ENCODE results near the gene RAD51AP2. TPM values are rescaled to one million over a fixed set of nuclear protein-coding genes. Genes with fewer than 3 reads are reported as not detected.

Gene RAD51AP2
- total and polyA plus RNA-seq, 2 of the 13 experiments (the other 11 are each of a cell fraction or from before 2014, with no cell fraction given), result 0.11 to 0.12 TPM

- POLR2A ChIA-PET, result interaction anchor here (3.9 kb wide), 1 partner anchor 18 kb away, joined by 12 read pairs; the partner anchor contains the start of gene VSNL1
- CTCF ChIA-PET (ENCODE audit: low intra/inter-chr PET ratio, low total read pairs), result no interaction called here
Measured at GRCh38 chr2:17558878-17559277, 40.6 kb upstream of the RAD51AP2 start.

GRCh38 chr2:17558053-17558452 lies 39.8 kb upstream of the RAD51AP2 start:
- Histone ChIP-seq H4K20me1 (ENCODE audit: insufficient read depth, low read length) (no peaks in the 10 kb centered on the region), H3K4me2 (ENCODE audit: low read depth, low read length) (peak overlapping the region; percentile 54), H2AFZ (ENCODE audit: low read length) (no peak overlapping the region), H3K4me3 (replicated peaks in 1 of 3; ENCODE audit: insufficient read depth in 1 of 3, low read depth in 2 of 3, low read length in 3 of 3) (no peak overlapping the region), H3K9me3 (ENCODE audit: low read length) (no peaks in the 10 kb centered on the region), H3K36me3 (replicated peaks in 1 of 2; ENCODE audit: control insufficient read depth in 1 of 2, insufficient read depth in 2 of 2, low read length in 2 of 2) (peaks cover 0 to 2% of the 10 kb centered on the region in 2 experiments; a peak in 2 of 5 replicates), H3K4me1 (ENCODE audit: insufficient read depth, low read length) (peaks cover 58% of the 10 kb centered on the region), H3K27me3 (ENCODE audit: control insufficient read depth in 1 of 2, insufficient read depth in 2 of 2, low read length in 2 of 2) (no peaks in the 10 kb centered on the region), H3K27ac (ENCODE audit: extremely low read length, insufficient read depth, low read length) (peak overlapping the region; percentile 45), H3K79me2 (ENCODE audit: insufficient read depth, low read length) (peaks cover 91% of the 10 kb centered on the region), H3K9ac (ENCODE audit: insufficient read depth, low read depth, low read length) (no peak overlapping the region)
- intact Hi-C loops (cut with micrococcal nuclease; ENCODE audit: unreplicated experiment) (no loop called here), in situ Hi-C loops (cut with HindIII; ENCODE audit: extremely low pct_ligation_motif_present, low pct_unique_long_range_greater_than_20kb) (no loop called here)
- ChIA-PET CTCF (ENCODE audit: low intra/inter-chr PET ratio, low total read pairs) (no interaction called here), POLR2A (interaction anchor here (0.9 to 3.9 kb wide), 3 partner anchors 10 to 18 kb away, joined by 3 to 12 read pairs (median 3); partner anchors contain the start of gene VSNL1)
- ATAC-seq (no peak), FAIRE-seq (no peak), DNase-seq (ENCODE audit: low spot score) (no peak)
- BruUV-seq (replicated peaks), result no TSS peak
- TF ChIP-seq ZBTB40 (IDR thresholded peaks at IDR 0.05) (no peak), ZBTB40 (CRISPR knock-in tag; IDR thresholded peaks at IDR 0.05) (no peak), ZNF124 (CRISPR knock-in tag; IDR thresholded peaks at IDR 0.05) (no peak), POGZ (CRISPR knock-in tag; IDR thresholded peaks at IDR 0.05) (no peak)

More at GRCh38 chr2:17558878-17559277, 40.6 kb upstream of the RAD51AP2 start:
- peaks cover 91% of the 10 kb centered on the region for H3K79me2 ChIP-seq (ENCODE audit: insufficient read depth, low read length)
- H3K9ac ChIP-seq (ENCODE audit: insufficient read depth, low read depth, low read length), result no peak overlapping the region
- peaks cover 0 to 2% of the 10 kb centered on the region in 2 experiments; a peak in 2 of 5 replicates for H3K36me3 ChIP-seq (replicated peaks in 1 of 2; ENCODE audit: control insufficient read depth in 1 of 2, insufficient read depth in 2 of 2, low read length in 2 of 2)
- WGBS (ENCODE audit: low lambda C conversion rate), result 98% methylated on average over 3 of the region's 3 CpGs
- BruUV-seq (replicated peaks), result no TSS peak
- no peaks in the 10 kb centered on the region for H3K9me3 ChIP-seq (ENCODE audit: low read length)
- no peaks in the 10 kb centered on the region for H4K20me1 ChIP-seq (ENCODE audit: insufficient read depth, low read length)
- H3K4me2 ChIP-seq (ENCODE audit: low read depth, low read length), result no peak overlapping the region
- DNase-seq (ENCODE audit: low spot score), result no peak
- H3K4me1 ChIP-seq (ENCODE audit: insufficient read depth, low read length), result peaks cover 51% of the 10 kb centered on the region
- intact Hi-C loops (cut with micrococcal nuclease; ENCODE audit: unreplicated experiment), result no loop called here
- no peak for FAIRE-seq
- no peak overlapping the region for H3K4me3 ChIP-seq (replicated peaks in 1 of 3; ENCODE audit: insufficient read depth in 1 of 3, low read depth in 2 of 3, low read length in 3 of 3)
- TF ChIP-seq ZNF639 (CRISPR knock-in tag; conservative IDR thresholded peaks at IDR 0.05), result no peak
- TF ChIP-seq HNRNPH1 (optimal IDR thresholded peaks at IDR 0.05; ENCODE audit: low read depth, low read length), result no peak
- TF ChIP-seq ATF7-NPFF (CRISPR knock-in tag; IDR thresholded peaks at IDR 0.05; ENCODE audit: low read depth), result no peak
- no peak for TF ChIP-seq SIN3B (IDR thresholded peaks at IDR 0.05; ENCODE audit: low read length)
- peak; percentile 45 for TF ChIP-seq RBM22 (optimal IDR thresholded peaks at IDR 0.05; ENCODE audit: low read length)
- no peak for TF ChIP-seq REPIN1 (CRISPR knock-in tag; IDR thresholded peaks at IDR 0.05; ENCODE audit: borderline replicate concordance, low read depth)
- no peak for ATAC-seq
- no peaks in the 10 kb centered on the region for H3K27me3 ChIP-seq (ENCODE audit: control insufficient read depth in 1 of 2, insufficient read depth in 2 of 2, low read length in 2 of 2)
- no peak overlapping the region for H3K27ac ChIP-seq (ENCODE audit: extremely low read length, insufficient read depth, low read length)
- H2AFZ ChIP-seq (ENCODE audit: low read length), result no peak overlapping the region
- in situ Hi-C loops (cut with HindIII; ENCODE audit: extremely low pct_ligation_motif_present, low pct_unique_long_range_greater_than_20kb), result no loop called here

All from HepG2 (cell line).